Midbrain (tissue), 1 donor: ENCODE data around the gene PHLDB1.
"Not testable (repeated sequence)": the region's sequence is repeated elsewhere in the genome, so short reads cannot be mapped to it uniquely, and the experiment has no call there.

ENCODE experiments used
- DNase-seq: peaks from one replicate; lab custom pipeline; 2025; lab: John Stamatoyannopoulos, UW

Gene PHLDB1

GRCh38 chr11:118688339-118688738 lies 80.9 kb downstream of the PHLDB1 start:
- not testable (repeated sequence) for DNase-seq

- DNase-seq = no peak
These were observed 81.6 kb downstream of the PHLDB1 start for GRCh38 chr11:118688851-118689502.

- no peak for DNase-seq
These were observed 82.1 kb downstream of the PHLDB1 start for GRCh38 chr11:118689503-118689851.

GRCh38 chr11:118689852-118690552 lies 82.6 kb downstream of the PHLDB1 start:
- DNase-seq = peak; percentile 95

GRCh38 chr11:118690553-118691304 lies 83.3 kb downstream of the PHLDB1 start:
- DNase-seq = no peak

GRCh38 chr11:118691926-118692830 lies 84.8 kb downstream of the PHLDB1 start:
- no peak for DNase-seq

- DNase-seq = no peak
These were observed 86.8 kb downstream of the PHLDB1 start for GRCh38 chr11:118694185-118694584.

- DNase-seq = no peak
These were observed 87.4 kb downstream of the PHLDB1 start for GRCh38 chr11:118694771-118695170.

GRCh38 chr11:118696673-118697226 lies 89.3 kb downstream of the PHLDB1 start:
- DNase-seq = no peak

- DNase-seq = no peak
These were observed 89.9 kb downstream of the PHLDB1 start for GRCh38 chr11:118697346-118697745.

GRCh38 chr11:118699506-118700220 lies 92.2 kb downstream of the PHLDB1 start:
- DNase-seq = no peak

GRCh38 chr11:118703563-118704106 lies 96.2 kb downstream of the PHLDB1 start:
- peak; percentile 51 for DNase-seq

GRCh38 chr11:118705111-118705741 lies 97.8 kb downstream of the PHLDB1 start:
- DNase-seq = peak; percentile 66

- peak; percentile 44 for DNase-seq
These were observed 98.6 kb downstream of the PHLDB1 start for GRCh38 chr11:118705791-118706545.

GRCh38 chr11:118706546-118706825 lies 99.1 kb downstream of the PHLDB1 start:
- no peak for DNase-seq
